ENCODE data around the gene OR52B2.

OR52B2 gene

DNA sequence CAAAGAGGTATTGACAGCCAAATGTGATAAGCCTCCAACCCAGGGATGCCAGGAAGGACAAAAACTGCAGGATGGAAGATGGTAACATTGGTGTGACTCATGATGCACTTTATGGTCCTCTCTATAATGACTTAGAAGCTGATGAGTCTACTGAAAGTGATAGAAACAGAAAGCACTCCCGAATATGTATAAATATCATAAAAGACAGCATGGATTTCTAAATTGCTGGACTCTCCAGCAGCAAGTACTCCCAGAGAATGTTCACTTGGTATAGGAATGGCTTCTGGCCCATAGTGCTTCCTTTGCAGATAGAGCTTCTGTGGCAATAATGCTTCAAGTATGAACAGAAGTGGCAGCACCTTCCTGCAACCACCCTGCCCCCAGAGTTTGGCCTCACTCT lies at the start of gene OR52B2:
Gene OR52B2 (minus strand): TSS at position 101 of the 400 bp plus-strand sequence. CDS start 0 bp downstream, at position 101.
- no peak for DNase-seq

DNA sequence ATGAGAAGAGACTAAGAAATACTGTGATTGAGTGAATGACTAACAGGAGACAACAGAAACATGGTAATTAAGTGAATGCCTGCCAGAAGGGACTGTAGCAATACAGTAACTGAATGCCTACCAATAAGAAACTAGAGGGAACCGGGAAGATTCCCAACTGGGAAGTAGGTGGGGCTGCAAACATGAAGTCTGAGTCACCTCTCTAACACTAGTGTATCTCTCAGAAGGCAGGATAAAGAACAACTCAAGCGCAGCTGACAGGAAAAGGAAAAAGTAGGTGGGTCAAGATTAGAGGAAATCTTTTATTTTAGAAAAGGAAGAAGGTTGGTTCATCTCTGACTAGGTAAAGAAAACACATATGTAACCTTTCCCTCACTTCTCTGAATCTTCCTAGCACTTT lies 49.2 kb upstream of the OR52B2 start:
- no peak for DNase-seq

DNA sequence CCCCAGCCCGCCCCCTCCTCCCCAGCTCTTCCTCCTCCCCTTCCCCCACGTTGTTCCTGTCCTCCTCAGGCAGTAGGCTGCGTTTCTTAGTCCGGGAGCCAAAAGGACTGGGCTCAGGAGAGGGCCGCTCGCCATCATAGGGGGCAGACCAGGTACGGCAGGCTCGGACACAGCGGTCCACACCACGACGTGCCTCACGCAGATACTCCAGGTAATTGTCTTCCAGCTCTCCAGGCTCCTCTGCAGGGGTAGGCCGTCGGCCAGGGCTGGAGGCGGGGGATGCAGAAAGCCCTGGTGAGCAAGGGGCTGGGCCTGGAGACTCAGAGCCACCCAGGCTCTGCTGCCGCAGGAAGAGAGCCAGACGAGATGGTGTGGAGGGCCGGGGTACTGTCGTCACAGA lies 47.6 kb upstream of the OR52B2 start:
- DNase-seq, result no peak

DNA sequence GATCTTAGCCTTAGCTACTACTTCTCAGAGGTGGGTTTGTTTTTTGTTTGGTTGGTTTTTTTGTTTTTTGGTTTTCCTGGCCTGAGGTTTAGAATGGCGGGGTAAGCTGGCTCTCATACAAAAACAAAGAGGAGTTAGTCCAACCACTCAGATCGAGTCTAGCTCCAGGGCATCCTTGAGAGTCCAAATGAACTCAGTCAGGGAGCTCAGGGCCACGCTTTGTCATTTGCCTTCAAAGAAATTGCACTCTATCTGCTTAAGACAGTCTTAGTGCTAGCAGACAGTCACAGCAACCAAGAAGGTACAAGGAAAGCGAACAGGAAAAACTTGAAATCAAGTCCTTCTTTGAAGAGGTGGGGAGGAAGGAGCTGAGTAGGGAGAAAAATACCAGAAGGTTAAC lies 46.4 kb upstream of the OR52B2 start:
- no peak for DNase-seq

DNA sequence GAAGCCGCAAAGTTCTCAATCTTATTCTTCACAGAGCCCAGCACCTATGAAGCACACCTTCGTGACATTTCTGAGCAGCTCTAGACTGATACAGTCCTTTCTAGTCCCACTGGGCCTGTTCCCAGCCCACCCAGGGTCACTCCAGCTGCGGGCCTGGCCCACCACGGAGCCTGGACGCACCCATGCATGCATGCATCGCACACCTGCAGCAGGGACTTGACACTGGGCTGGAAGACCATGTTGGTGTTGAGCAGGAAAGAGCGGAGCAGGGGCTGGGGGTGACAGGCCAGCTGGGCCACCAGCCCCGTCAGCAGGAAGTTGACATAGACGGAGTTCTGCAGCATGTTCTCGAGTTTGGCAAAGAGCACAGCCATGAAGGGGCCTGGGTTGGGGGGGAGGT lies 44.4 kb upstream of the OR52B2 start:
- no peak for DNase-seq

DNA sequence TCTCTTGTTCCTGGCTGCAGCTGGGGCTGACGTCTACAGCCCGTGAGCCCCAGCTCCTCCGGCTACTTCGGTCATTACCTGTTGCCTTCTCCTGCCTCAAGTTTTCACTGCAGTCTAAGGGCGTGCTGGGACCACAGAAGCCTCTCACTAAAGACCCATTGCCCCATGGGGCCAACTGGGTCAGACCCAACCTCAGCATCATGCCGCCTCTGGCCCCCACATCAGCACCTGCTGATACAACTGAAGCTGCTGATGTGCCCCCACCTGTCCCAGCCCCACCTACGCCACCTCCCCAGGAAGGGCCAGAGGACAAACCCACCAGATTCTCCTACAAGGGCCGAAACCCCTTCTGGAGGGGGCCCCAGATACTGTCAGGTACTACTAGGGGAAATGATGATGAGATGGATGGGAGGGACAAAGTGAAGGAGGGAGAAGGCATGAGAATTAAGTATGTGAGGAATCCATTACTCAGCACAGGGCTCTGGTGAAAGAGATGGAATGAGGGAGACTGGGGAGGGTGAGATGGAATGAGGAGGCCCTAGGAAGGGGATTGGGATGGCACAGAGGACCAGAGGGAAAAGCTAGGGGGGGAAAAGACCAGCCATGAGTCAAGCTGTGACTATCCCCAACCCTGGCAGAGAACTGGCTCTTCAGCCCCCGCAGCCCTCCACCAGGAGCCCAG lies 40.3 kb upstream of the OR52B2 start:
- DNase-seq, result no peak

DNA sequence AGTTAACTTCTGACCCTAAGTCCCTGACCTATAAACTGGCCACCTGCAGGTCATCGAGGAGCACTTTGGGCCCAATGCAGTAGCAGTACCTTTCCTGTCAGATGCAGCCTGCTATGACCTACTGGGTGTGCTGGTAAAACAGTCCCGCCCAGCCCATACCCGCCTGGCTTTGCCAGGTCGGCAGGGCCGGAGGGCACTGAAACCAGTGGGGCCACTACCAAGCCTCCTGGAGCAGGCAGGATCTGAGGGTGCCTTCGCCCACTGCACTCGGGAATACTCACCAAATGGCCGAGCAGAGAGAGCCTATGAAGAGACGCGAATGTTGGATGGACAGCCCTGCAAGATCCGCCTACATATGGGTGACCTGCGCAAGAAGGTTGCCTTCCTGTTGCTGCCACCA lies 39.7 kb upstream of the OR52B2 start:
- no peak for DNase-seq

DNA sequence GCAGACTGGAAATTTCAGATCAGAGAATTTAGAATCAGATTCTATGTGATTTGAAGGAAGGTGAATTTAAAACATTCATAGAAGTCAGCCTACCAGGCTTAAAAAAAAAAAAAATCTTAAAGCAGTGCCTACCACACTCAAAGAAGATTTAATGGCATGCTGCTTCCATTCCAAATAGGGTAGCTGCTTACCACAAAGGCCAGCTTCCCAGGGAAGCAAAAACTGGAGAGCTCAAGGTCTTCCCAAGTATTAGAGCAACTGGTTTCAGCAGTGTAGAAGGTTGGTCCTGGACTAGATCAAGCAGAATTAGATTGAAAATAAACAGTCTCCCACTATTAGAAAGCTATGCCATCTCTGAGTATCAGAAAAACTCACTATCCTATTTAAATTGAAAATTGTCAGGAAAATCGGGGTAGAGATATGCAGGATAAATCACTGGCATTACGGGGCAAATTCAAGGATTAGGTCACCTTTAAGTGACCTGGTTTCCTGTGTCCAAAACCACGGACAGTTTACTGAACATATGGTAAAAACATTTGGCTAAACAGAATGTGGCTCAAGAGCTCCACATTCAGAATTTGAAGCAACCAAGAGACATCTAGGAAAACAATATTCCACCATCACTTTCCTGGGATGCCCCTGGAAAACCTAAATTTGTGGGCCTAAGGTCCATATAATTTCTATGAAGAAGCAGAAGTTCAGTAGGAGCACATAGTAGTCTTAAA lies 36.5 kb upstream of the OR52B2 start:
- no peak for DNase-seq

DNA sequence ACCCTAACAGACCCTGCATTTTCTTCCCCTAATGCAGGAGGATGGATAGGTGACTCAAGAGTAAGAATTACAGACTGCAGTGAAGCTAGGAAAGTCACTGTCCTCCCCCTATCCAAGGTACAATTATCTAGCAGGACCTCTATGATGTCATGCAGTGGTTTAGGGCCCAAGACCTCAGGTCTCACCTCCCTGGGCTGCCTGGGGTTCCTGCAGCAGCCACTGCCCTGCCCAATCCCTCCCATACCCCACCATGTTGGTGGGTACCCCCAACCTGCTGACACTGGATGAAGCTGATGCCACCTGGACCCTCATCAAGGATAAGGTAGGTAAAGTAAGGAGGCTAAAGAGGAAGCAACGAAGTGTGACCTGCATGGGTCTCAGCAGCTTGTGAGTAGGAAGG lies 35.2 kb upstream of the OR52B2 start, which contains the start of gene C11orf42:
Gene C11orf42 (plus strand): TSS at position 192 of the 400 bp plus-strand sequence. CDS start 59 bp downstream, at position 251.
- DNase-seq, result no peak

DNA sequence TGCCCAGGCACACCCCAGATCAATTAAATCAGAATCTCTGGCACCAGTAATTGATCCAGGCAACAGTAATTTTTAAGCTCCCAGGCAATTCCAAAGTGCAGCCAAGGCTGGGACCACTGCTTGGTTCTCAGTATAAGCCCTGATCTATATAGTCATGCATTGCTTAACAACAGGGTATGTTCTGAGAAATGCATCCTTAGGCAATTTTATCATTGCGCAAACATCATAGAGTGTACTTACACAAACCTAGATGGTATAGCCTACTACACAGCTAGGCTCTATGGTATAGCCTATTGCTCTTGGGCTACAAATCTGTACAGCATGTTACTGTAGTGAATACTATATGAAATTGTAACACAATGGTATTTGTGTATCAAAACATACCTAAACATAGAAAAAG lies 34.6 kb upstream of the OR52B2 start:
- no peak for DNase-seq

DNA sequence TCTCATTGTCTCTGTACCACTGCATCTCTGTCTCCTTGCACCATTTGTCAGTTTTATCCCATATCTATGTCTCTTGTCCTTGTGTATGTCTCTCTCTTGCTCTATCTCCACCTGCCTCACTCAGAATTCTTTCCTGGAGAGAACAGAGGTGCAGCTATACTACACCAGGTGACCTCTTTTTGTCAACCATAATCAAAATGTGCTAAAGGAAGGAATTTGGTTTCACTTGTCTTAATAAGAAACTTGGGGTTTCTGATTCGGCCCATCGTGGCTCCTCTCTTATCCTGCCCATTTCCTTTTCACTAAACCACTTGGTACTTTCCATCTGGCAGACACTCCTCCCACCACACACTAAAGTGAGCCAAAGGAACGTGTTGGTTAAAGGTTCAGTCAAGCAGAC lies 33.2 kb upstream of the OR52B2 start:
- no peak for DNase-seq

DNA sequence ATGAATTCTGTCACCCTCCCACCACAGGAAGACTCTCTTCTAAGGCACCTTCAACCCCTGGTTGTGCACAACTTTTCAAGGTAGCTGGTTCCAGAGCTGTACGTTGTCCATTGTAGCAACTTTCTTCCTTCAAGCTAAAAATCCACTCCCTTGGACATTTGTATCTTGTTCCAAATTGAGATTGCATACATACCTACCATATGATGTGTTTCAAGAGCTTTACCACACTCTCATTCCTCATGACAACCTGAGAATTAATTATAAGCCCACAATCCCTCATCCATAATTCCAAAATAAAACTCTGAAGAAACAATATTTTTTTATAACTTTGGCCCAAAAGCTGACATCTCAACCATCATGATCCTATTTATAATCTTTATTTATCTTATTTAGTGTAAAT lies 31.9 kb upstream of the OR52B2 start:
- no peak for DNase-seq

DNA sequence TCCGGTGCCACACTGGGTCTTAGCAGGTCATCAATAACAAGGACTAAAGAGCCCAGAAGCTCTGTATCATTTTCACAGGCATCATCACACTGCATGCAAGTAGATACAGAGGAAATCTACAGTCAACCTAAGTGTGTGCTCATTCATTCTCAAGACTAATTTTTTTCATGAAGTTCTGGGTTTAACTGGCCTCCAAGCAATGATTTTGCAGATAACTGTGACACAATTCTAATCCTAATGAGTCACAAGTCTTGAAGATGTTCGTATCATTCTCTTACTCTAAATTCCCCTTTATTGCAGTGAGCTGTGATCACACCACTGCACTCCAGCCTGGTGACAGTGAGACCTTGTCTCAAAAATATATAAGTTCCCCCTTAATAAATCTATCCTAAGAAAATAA lies 31.4 kb upstream of the OR52B2 start:
- DNase-seq, result no peak

DNA sequence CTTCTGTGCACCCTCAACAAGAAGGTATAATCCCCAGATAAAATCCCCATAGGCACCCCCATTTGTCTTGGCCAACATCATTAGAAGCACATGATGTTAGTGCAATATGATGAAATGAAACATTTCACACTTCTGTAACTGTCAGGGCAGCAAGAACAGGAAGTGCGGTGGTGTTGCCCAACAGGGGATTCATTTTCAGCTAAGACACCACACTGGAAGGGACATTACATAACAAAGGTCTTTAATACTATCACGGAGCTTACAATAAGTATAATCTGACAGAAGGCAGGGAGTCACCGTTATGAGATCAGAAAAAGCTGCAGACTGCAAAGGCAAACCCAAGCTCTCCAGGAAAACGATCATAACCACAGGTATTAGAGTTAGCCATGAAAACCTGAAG lies 30.8 kb upstream of the OR52B2 start:
- no peak for DNase-seq

DNA sequence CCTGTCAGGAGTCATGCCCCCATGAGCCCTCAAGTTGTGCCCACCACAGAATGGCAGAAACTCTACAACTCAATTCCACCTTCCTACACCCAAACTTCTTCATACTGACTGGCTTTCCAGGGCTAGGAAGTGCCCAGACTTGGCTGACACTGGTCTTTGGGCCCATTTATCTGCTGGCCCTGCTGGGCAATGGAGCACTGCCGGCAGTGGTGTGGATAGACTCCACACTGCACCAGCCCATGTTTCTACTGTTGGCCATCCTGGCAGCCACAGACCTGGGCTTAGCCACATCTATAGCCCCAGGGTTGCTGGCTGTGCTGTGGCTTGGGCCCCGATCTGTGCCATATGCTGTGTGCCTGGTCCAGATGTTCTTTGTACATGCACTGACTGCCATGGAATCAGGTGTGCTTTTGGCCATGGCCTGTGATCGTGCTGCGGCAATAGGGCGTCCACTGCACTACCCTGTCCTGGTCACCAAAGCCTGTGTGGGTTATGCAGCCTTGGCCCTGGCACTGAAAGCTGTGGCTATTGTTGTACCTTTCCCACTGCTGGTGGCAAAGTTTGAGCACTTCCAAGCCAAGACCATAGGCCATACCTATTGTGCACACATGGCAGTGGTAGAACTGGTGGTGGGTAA lies 29.2 kb upstream of the OR52B2 start, which contains the start of gene OR52W1:
Gene OR52W1 (plus strand): TSS at position 51 of the 637 bp plus-strand sequence. CDS start 0 bp downstream, at position 51.
- DNase-seq, result no peak

DNA sequence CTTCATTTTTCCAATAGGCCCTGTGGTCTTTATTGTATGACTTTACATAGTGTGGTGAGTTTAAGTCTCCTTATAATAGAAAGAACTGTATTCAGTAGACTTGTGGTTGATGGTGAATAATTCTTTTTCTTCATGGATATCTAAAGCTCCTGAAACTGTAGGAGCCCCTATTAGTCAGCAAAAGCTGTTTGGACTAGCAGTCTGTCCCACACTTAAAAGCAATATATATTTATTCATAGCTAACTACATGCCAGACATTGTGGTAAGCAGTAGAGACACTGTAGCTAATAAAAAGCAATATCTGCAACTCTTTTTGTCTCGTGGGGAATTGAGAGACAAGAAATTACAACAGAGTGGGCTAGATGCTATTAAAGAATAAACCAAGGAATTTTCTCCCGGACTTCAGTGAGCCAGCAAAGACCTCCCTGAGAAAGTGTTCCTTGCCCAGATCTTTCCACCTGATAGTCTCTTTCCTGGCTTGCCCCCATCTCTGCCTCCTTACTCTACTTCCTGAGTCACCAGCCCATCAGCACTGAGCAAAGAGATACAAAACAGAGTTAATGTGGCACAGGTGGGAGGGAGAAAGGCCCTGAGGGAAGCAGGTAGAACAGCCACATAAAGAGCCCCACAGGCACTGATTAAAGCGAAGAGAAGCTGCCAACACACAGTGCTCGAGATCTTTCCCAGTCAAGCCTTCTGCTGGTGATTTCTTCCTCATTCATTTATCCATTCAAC lies 27.5 kb upstream of the OR52B2 start:
- DNase-seq, result no peak

DNA sequence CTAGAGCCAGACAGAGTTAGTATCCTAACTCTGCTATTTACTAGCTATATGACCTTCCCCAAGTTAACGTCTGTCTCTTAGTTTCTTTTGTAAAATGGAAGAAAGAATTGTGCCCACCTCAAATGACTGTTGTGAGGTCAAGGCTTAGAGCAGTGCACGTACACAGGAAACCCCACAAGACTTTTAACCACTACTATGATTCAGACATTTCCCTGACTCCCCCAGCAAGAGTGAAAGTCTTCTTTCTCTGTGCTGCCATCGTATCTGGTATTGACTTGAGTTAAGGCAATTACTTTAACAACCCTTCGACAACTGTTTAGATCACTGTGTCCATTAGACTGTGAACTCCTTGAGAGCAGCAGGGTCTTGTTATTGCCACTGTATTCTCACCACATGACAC lies 26.3 kb upstream of the OR52B2 start:
- no peak for DNase-seq

DNA sequence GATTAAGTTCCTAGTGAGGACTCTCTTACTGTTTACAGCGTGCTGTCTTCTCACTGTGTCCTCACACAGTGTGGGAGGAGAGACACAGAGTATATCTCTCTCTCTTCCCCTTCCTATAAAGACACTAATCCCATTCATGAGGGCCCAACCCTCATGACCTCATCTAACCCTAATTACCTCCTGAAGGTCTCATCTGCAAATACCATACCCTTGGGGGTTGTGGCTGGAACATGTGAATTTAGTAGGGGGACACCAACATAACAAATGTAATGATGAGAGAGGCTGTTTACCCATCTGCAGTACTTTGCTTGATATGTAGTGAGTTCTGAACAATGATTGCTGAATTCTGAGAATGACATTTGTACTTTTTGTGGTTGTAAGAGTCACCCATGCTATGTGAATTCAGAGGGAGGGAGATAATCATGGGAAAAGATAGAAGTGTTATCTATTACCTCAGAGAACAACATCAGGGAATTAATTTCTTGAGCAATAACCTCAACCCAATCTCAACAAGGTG lies 24.0 kb upstream of the OR52B2 start:
- no peak for DNase-seq

DNA sequence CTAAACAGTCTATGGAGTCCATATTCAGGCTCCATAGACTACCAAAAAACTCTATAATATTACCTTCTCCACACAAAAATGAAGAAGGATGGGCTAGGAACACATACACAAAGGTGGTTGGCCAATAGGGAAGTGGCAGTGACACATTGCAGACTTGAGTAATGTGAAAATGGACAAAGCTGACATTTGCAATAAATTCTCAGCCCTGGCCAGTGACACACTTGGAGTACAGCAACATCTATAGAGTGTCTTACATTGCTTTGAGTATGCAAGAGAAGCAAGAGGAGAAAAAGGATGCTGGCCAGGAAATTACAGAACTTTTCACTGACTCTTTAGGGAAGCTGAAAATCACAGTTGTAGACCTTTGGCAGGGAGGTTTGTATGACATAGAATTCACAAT lies 21.6 kb upstream of the OR52B2 start:
- no peak for DNase-seq

DNA sequence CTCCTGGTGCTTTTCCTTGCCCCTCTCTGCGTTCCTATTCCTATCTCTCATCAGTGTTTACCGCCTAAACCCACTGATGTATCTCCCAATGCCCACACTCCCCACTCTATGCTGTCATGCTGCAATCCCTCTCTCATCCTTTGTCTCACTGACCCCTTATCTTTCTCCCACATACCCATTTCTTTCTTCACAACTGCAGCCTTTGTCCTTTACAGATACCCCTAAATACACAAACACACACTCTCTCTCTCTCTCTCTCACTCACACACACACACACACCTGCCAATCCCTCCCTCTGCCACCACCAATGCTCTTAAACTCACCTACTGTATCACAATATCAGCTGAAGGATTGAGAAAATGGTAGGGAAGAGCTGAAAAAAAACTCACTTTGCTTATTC lies 5.3 kb upstream of the OR52B2 start:
- no peak for DNase-seq

DNA sequence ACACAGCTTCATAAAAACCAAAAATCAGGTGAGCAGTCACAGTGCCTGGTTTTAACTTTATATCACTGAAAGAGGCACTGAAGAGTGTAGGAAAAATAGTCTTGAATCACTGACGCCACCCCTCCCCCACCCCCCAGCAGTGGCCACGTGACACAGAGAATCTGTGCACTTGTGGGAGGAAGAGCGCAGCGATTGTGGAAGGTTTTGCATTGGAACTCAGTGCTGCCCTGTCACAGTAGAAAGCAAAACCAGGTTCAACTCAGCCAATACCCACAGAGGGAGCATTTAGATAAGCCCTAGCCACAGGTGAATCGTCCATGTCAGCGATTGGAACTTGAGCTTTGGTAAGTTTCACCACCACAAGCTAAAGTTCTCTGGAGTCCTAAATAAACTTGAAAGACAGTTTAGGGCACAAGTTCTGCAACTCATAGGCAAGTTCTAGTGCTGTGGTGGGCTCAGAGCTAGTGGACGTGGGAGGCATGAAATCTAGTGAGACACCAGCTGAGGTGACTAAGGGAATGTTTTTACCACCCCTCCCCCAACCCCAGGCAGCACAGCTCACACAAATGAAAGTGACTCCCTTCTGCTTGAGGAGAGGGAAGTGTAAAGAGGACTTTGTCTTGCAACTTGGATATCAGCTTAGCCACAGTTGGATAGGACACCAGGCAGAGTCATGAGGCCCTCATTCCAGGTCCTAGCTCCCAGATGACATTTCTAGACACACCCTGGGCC lies 13.3 kb downstream of the OR52B2 start:
- DNase-seq, result no peak

DNA sequence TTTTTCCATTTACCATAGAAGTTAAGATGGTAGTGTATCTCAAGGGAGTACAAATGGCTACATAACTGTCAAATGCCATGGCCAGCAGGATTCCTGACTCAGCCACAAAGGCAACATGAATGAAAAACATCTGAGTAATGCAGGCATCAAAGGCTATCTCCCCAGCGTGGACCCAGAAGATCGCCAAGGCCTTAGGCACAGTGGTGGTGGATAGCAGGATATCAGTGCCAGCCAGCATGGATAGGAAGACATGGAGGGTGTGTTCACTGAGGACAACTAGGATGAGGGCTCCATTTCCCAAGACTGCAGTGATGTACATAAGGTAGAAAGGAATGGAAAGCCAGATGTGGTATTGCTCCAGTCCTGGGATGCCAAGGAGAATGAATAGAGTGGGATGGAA lies 18.0 kb downstream of the OR52B2 start:
- no peak for DNase-seq

All from right hindlimb (tissue), 1 donor.